Measurements from ENCODE around the gene SPOCK1. TPM values are rescaled to one million over a fixed set of nuclear protein-coding genes. Genes with fewer than 3 reads are reported as not detected.
"Not testable (repeated sequence)": the region's sequence is repeated elsewhere in the genome, so short reads cannot be mapped to it uniquely, and the experiment has no call there.

Gene SPOCK1
- polyA plus RNA-seq (ENCODE audit: insufficient read length in 12 of 12): 10 to 100 TPM in 2 of 12 donors, 1 to 10 TPM in 9, not detected in 1; 3.1 to 29.9 (median 7.5) TPM
- long read RNA-seq, donor 1, full-length matches to known transcripts: 3 of 3 reads
- long read RNA-seq, donor 1, partial matches to known transcripts: 0 of 3 reads
- long read RNA-seq, donor 1, other reads (novel, unspliced or antisense): 0 of 3 reads
- long read RNA-seq, donor 2, full-length matches to known transcripts: 1 of 1 reads
- long read RNA-seq, donor 2, partial matches to known transcripts: 0 of 1 reads
- long read RNA-seq, donor 2, other reads (novel, unspliced or antisense): 0 of 1 reads
- long read RNA-seq, donor 3: 0 reads
- long read RNA-seq, donor 4: 0 reads
- long read RNA-seq, donor 5, full-length matches to known transcripts: 2 of 2 reads
- long read RNA-seq, donor 5, partial matches to known transcripts: 0 of 2 reads
- long read RNA-seq, donor 5, other reads (novel, unspliced or antisense): 0 of 2 reads
- long read RNA-seq, donor 6, full-length matches to known transcripts: 1 of 1 reads
- long read RNA-seq, donor 6, partial matches to known transcripts: 0 of 1 reads
- long read RNA-seq, donor 6, other reads (novel, unspliced or antisense): 0 of 1 reads
- long read RNA-seq, donor 7, full-length matches to known transcripts: 1 of 1 reads
- long read RNA-seq, donor 7, partial matches to known transcripts: 0 of 1 reads
- long read RNA-seq, donor 7, other reads (novel, unspliced or antisense): 0 of 1 reads
- long read RNA-seq, donor 8, full-length matches to known transcripts: 3 of 3 reads
- long read RNA-seq, donor 8, partial matches to known transcripts: 0 of 3 reads
- long read RNA-seq, donor 8, other reads (novel, unspliced or antisense): 0 of 3 reads
- long read RNA-seq, donor 9, full-length matches to known transcripts: 2 of 2 reads
- long read RNA-seq, donor 9, partial matches to known transcripts: 0 of 2 reads
- long read RNA-seq, donor 9, other reads (novel, unspliced or antisense): 0 of 2 reads
- long read RNA-seq, donor 10, full-length matches to known transcripts: 2 of 2 reads
- long read RNA-seq, donor 10, partial matches to known transcripts: 0 of 2 reads
- long read RNA-seq, donor 10, other reads (novel, unspliced or antisense): 0 of 2 reads
- long read RNA-seq, donor 11, full-length matches to known transcripts: 1 of 1 reads
- long read RNA-seq, donor 11, partial matches to known transcripts: 0 of 1 reads
- long read RNA-seq, donor 11, other reads (novel, unspliced or antisense): 0 of 1 reads

DNA sequence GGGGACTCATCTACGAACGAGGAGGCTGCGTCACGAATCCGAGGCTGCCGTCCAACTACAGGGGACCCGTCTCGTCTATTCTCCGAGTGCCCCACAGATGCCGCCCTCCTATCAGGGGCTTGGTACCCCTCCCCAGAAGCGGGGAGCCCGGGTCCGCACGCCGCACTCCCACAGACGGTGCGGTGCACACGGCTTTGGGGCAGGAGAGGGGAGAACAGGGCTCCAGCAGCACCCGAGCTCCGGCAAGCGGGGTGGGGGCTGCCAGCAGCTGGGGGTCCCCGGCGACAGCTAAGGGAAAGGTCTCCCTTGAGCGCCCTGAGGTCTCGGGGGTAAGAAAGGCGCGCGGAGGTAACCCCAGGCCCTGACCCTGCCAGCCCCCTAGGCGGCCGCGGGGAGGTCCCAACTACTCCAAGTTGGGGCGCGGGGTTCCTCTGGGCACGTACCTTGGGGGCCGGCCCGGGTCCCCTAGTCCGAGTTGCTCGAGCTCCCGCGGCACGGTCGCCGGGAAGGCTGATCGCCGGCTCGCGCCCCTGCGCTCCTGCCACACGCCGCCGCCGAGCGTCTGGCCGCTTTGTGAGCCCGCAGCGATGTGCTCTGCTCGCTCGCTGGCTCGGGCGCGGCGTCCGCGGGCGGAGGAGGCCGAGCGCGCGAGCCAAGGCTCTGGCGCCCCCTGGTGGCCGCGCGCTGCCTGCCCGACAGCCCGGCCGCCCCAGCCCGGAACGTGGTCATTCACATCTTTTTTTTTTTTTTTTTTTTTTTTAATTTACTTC is at the start of gene SPOCK1:
Gene SPOCK1 (minus strand): TSS at position 591 of the 770 bp plus-strand sequence.
- DNase-seq: peak; percentile 51

- no peak for DNase-seq
Measured at GRCh38 chr5:137545956-137546355, 46.8 kb upstream of the SPOCK1 start.

- not testable (repeated sequence) for DNase-seq
Measured at GRCh38 chr5:137535449-137535848, 36.3 kb upstream of the SPOCK1 start.

DNA sequence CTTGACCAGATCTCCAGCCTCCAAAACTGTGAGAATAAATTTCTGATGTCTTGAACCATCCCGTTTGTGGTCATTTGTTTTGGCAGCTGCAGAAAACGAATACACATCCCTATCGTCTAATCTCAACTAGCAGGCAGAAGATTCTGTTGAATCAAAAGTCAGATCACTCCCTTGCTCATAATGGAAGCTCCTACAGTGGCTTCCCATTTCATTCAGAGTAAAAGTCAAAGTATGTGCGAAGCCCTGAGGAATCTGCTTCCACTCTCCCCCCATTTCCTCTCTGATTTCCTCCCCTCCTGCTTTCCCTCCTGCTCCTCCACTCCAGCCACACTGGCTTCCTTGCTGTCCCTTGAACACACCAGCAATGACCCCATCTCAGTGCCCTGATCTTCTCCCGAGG is 34.8 kb upstream of the SPOCK1 start:
- DNase-seq: no peak

- DNase-seq: no peak
Measured at GRCh38 chr5:137531266-137531665, 32.1 kb upstream of the SPOCK1 start.

- no peak for DNase-seq
Measured at GRCh38 chr5:137521246-137521645, 22.1 kb upstream of the SPOCK1 start.

DNA sequence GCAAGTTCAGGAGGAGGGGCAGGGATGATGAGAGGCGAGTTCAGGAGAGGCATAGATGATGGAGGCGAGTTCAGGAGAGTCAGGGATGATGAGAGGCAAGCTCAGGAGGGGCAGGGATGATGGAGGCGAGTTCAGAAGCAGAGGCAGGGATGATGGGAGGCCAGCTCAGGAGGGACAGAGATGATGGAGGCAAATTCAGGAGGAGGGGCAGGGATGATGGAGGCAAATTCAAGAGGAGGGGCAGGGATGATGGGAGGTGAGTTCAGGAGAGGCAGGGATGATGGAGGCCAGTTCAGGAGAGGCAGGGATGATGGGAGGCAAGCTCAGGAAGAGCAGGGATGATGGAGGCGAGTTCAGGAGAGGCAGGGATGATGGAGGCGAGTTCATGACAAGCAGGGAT is 17.8 kb upstream of the SPOCK1 start:
- DNase-seq: no peak

DNA sequence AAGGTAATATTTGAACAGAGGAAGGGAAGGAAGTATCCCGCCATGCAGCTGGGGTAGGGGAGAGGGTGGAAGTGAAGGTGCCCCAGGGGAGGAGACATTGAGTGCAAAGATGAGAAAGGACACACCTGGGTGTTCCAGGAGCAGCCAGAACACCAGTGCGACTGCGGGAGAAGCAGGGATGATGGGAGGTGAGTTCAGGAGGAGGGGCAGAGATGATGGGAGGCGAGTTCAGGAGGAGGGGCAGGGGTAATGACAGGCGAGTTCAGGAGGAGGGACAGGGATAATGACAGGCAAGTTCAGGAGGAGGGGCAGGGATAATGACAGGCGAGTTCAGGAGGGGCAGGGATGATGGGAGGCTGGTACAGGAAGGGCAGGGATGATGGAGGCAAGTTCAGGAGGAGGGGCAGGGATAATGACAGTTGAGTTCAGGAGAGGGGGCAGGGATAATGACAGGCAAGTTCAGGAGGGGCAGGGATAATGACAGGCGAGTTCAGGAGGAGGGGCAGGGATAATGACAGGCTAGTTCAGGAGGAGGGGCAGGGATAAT is 17.2 kb upstream of the SPOCK1 start:
- no peak for DNase-seq

- DNase-seq: no peak
Measured at GRCh38 chr5:137515238-137515637, 16.1 kb upstream of the SPOCK1 start.

GRCh38 chr5:137510671-137511070 is 11.5 kb upstream of the SPOCK1 start:
- no peak for DNase-seq

GRCh38 chr5:137507150-137507549 is 8.0 kb upstream of the SPOCK1 start:
- DNase-seq: no peak

DNA sequence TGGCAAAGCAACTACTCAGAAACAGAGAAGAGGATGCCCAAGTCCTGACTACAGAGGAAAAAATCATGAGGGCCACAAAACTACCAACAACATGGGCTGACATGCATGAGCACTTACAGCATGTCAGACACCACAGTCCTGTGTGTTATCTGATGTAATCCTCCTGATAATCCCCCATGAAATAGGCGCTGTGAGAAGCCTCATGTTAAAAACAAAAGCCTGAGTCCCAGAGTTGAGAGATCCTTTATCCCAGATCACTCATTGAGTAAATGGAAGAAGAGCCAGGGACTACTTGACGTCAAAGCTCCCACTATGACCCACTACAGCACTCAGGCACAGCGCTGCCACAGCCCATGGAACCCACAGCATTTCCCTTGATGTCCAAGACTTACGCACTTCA is 7.2 kb upstream of the SPOCK1 start:
- no peak for DNase-seq

- no peak for DNase-seq
Measured at GRCh38 chr5:137504916-137505315, 5.8 kb upstream of the SPOCK1 start.

GRCh38 chr5:137503456-137503855 is 4.3 kb upstream of the SPOCK1 start:
- DNase-seq: no peak

- DNase-seq: no peak
Measured at GRCh38 chr5:137502632-137503031, 3.5 kb upstream of the SPOCK1 start.

- DNase-seq: no peak
Measured at GRCh38 chr5:137501846-137502406, 2.8 kb upstream of the SPOCK1 start.

GRCh38 chr5:137501226-137501625 is 2.1 kb upstream of the SPOCK1 start:
- DNase-seq: no peak

- no peak for DNase-seq
Measured at GRCh38 chr5:137500615-137501225, 1.6 kb upstream of the SPOCK1 start.

GRCh38 chr5:137499506-137499847 is 351 bp upstream of the SPOCK1 start:
- DNase-seq: not testable (repeated sequence)

DNA sequence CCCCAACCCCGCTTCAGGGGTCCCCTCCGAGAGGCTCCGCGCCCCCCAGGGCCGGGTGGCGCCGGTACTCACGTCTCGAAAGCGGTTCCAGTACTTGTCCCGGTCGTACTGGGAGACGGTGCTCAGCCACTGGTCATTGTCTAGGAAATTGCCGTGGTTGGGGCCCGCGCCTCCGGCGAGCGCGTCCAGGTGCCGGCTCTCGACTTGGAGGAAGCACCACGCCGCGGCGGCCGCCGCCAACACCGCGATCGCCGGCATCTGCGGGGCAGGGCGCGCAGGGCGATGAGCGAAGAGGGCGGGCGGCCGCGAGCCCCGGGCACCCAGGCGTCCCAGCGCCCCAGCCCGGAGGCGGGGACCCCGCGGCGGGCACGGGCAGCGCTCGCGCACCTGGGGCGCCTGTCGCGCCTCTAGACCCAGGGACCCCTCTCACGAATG is 808 bp downstream of the SPOCK1 start:
- DNase-seq: no peak

All from muscle of arm (tissue), 14 donors.